Measurements from ENCODE around the gene NCAM2.
"Not testable (repeated sequence)": the region's sequence is repeated elsewhere in the genome, so short reads cannot be mapped to it uniquely, and the experiment has no call there.

Gene NCAM2

DNA sequence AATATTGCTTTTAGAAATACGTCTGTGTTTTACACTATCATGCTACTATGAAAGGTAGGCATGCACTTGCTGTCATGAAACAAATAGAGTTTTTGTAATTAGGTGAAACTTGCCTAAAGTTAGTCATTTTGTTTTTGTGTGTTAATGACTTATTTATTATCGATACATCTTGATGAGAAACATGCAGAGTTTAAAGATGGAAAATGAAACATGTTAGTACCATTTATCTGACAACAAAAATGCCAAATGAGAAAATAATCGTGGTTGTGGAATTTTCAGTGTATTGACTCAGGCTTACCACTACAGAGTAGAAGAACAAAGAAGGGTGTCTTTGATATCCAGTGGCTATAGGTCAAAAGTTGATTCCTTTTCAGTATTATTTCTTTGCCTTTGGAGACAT is 105.5 kb downstream of the NCAM2 start:
- DNase-seq (ENCODE audit: low read depth) = no peak

DNA sequence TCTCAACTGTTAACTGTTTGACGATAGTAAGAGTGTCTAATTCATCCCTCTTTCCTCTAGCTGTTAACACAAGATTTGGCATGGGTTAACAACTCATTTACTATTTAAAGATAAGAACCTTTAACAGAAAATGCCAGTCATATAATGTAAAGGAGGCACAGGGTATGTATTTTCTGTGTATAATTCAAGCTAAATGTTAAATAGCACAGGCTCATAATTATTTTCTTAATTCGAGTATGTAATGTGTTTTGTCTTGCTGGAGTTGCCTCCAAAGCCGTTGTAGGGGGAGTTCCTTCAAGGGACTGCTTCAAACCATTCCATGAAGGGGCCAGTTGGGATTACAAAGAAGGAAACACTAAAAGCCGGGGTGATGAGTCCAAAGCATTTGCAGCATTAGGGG is 111.5 kb downstream of the NCAM2 start:
- no peak for DNase-seq (ENCODE audit: low read depth)

DNA sequence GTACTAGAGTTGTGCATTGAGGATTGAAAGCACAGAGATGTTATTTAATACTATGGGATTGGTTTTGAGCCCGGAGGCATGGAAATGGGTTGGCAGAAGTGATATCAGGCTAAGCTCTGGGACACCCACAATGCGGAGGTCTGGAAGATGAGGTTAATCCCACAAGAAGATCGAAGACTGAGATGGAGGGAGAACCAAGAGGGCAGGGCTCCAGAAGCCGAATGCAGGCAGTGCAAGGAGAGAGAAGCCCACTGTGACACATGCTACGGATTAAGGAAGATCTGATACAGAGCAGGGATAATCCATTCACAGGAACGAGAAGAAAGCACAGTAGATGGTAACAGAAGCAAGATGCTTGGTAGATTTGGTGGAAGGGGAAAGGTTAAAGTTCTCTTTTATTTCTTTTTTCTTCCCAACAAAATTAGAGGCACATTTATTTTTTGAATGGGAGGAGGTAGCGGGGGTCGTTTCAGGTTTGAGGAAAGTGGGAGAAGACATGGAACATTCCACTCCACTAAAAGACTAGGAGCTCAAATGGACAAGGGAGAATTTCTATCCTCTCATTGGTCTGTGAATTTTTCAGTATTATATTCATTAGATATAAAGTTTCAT is 113.2 kb downstream of the NCAM2 start:
- no peak for DNase-seq (ENCODE audit: low read depth)

DNA sequence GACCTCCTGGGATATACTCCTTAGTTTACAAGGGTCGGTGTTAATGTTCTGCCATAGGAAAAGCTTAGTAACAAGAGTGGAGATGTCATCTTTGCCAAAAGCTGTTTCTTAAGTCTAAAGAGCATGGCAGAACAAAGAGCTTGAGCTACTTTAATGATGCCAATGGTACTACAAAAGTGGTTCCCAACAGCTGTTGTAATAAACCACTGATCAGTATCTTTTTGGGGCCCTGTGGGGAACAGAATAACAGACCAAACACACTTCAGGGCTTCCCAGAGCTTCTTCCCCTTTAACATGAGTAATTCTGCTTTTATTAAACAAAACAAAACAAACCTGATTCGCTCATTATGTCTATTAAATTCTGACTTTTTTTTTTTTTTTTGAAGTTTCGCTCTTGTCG is 116.3 kb downstream of the NCAM2 start:
- no peak for DNase-seq (ENCODE audit: low read depth)

DNA sequence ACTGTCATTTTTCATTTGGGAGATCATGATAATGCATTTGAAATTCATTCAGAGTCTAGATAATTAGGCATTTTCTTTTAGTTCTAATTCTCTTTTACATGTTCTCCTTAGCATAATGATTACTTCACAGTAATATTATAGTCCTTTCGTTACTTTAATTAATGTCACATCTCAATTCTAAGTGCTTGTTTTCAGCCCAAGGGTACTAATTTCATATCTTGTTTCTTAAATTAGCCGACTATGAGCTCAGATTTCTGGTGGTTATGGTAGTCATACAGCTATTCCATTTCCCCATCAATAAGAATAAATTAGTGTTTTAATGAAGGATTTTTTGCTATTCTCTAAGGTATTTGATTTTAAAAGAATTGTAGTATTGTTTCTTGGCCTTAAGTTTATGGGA is 120.9 kb downstream of the NCAM2 start:
- no peak for DNase-seq (ENCODE audit: low read depth)

DNA sequence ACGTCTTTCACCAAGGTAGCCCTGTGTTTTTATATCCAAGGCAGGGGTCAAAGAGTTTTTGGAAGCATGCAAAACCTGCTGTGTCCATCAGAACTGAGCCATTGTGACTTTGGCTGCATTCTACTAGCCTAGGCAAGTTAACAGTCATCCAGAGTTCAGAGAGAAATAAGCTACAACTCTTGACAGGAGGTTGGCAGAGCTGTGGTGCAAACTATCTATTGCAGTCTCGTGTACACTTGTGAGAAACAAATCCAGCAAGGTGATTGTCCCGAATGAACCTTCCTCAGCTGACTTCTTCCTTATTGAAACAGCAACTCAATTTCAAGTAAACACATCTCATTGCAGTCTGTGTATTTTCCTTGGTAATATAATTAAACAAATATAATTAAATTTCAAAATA is 124.5 kb downstream of the NCAM2 start:
- no peak for DNase-seq (ENCODE audit: low read depth)

DNA sequence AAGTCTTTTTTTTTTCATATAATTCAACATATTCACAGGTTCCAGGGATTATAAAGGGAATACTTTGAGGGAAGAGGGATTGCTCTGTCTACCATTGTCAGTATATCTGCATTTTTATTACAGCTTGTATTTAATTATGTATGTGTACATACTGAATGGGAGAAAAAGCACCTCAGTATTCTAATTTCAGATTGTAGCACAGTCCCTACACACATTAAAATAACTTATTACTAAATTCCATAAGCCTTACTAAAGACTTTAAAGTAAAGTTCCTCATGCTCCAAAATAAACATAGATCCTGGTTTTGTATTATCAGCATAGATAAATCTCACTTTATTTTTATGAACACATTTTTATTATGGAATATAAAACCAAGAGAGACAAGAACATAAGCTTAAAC is 134.2 kb downstream of the NCAM2 start:
- no peak for DNase-seq (ENCODE audit: low read depth)

DNA sequence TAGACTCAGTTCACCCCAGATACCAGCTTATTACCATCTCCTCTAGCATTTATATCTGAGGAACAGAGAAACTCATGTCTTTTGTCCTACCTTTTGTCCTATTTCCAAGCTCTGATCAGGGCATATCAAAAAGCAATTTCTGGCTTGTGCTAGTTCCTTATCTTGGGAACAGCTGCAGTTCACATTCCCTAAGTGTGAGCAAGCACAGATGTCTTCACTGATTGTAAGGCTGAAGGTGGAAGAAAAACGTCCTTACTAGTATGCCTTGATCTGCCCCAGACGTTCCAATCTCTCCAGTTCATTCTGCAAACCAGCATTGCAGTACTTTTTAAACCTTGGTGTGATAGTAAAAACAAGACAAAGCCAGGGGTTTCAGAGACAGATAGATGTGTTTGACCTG is 139.8 kb downstream of the NCAM2 start:
- no peak for DNase-seq (ENCODE audit: low read depth)

DNA sequence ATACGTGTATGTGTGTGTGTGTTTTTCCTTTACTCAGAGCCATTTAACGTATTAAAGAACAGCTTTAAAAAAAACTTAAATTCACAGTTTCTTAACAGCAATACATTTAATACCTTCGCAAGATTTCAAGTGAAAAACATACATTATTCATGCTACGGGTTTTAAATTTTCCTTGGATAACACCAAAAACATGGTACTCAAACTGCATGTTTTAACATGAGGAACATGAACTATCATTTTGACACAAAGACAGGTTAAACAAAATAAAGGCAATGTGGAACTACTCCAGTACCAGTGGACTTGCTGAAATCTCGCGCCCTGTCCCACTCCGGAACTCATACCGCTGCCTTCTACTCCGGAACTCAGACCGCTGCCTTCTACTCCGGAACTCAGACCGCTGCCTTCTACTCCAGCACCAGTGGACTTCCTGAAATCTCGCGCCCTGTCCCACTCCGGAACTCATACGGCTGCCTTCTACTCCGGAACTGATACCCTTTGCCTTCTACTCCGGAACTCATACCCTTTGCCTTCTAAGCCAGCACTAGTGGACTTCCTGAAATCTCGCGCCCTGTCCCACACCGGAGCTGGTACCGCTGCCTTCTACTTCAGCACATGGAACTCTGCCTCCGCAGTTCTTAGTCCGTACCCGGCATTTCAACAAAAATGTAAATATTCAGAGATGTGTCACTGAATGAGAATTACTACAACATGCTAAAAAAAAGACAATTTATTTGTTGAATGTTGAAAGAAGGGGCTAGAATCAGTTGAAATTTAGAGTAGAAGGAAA is 148.6 kb downstream of the NCAM2 start:
- no peak for DNase-seq (ENCODE audit: low read depth)

DNA sequence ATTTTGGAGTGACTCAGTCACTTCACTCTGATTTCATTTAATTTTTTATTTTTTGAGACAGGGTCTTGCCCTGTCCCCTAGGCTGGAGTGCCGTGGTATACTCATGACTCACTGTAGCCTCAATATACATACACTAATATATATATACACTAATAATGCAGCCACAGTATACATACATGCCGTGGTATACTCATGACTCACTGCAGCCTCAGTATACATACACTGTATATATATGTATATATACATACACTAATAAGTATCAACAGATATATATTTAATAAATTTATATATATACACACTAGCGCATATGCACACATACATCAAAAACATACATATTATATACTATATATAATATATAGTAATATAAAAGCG is 149.2 kb downstream of the NCAM2 start:
- no peak for DNase-seq (ENCODE audit: low read depth)

DNA sequence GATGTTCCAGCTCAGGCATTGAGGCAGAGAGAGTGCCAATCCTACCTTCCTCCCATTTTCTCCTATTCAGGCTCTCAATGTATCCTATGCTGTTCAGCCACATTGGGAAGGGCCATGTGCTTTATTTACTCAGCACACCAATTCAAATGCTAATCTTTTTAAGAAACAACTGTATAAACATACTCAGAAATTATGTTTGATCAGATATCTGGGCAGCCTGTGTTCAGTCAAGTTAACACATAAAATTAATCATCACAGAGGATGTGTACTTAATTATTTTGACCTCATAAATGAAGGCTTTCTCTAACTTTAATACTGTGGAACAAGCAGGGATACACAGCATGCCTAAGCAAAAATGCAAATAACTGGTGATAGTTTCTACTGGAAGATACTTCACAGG is 149.8 kb downstream of the NCAM2 start:
- no peak for DNase-seq (ENCODE audit: low read depth)

DNA sequence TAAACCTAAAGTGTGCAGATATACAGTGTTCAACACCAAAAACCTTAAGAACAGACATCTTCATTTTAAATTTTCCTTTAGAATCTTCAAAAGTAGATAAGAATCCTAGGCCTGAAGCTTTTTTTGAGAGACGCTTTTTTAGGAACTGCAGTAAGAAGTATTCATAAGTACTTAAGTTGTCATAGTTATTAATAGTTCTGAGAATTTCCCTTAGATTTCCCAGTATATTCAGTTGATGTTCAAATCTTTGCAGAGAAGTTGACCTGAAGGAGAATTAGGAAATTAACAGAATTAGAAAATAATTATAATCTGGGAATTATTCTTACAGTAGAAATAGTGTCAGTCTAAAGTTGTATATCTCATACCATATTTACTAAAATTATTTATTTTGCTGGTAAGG is 150.3 kb downstream of the NCAM2 start:
- no peak for DNase-seq (ENCODE audit: low read depth)

DNA sequence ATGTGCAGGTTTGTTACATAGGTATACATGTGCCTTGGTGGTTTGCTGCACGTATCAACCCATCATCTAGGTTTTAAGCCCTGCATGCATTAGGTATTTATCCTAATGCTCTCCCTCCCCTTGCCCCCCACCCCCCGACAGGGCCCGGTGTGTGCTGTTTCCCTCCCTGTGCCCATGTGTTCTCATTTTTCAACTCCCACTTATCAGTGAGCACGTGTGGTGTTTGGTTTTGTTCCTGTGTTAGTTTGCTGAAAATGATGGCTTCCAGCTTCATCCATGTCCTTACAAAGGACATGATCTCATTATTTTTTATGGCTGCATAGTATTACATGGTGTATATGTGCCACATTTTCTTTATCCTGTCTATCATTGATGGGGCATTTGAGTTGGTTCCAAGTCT is 151.2 kb downstream of the NCAM2 start:
- DNase-seq (ENCODE audit: low read depth) = not testable (repeated sequence)

DNA sequence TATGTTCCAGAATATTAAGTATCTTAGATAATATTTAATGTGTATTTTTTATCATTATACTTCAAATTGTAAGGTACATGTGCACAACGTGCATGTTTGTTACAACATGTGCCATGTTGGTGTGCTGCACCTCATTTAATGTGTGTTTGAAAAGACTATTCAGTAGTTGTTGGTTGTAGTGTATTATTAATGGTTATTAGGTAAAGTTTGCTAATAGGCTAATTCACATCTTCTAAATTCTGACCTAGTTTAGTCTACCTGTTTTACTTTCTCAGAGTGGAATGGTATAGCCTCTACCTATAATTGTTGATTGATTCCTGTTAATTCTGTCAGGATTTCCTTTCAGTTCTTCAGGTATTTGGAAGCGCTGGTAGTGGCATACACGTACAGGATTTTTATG is 153.0 kb downstream of the NCAM2 start:
- no peak for DNase-seq (ENCODE audit: low read depth)

DNA sequence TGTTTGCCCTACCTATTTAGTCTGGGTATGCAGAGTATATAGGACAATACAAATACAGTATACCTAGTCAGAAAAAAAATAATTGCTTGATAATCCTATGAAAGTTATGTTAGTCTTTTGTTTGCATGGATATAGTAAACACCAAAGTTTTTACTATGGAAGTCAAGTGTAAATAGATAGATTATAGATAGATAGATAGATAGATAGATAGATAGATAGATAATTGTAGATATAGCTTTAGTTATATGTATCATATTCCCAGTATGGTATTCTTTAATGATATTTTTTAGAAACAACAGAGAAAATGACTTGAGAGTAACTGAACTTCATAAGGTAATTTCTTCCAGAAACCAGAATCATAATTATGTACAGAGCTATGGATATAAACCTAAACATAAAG is 158.2 kb downstream of the NCAM2 start:
- DNase-seq (ENCODE audit: low read depth) = no peak

DNA sequence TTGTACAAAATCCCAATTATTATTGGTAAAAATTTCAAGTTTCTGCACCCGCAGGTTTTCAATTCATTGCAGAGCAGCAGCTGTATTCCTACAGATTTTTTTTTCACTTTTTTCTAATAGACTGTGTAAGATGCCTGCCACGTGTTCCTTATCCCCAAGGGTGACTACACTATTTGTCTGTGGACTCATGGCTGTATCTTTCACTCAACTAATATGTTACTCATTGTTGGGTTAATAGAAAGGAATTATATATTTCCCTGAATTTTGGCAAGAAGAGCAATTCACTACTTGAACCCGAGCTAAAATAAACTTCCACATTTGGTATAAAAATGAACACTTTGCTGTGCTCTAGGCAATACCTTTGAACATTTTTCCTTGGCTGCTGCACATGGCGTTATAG is 158.7 kb downstream of the NCAM2 start:
- no peak for DNase-seq (ENCODE audit: low read depth)

DNA sequence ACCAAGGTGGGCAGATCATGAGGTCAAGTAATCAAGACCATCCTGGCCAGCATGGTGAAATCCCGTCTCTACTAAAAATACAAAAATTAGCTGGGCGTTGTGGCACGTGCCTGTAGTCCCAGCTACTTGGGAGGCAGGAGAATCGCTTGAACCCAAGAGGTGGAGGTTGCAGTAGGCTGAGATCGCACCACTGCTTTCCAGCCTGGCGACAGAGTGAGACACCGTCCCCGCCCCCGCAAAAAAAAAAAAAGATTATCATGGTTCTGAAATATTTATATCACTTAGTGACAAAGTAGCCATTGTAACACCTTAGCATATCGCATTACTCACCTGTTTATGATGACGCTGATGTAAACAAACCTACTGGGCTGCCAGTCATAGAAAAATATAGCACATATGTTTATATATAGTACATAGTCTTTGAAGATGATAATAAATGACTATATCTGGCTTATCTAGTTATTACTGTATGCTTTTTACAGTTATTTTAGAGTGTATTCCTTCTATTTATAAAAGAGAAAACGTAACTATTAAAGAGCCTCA is 160.2 kb downstream of the NCAM2 start:
- DNase-seq (ENCODE audit: low read depth) = no peak

DNA sequence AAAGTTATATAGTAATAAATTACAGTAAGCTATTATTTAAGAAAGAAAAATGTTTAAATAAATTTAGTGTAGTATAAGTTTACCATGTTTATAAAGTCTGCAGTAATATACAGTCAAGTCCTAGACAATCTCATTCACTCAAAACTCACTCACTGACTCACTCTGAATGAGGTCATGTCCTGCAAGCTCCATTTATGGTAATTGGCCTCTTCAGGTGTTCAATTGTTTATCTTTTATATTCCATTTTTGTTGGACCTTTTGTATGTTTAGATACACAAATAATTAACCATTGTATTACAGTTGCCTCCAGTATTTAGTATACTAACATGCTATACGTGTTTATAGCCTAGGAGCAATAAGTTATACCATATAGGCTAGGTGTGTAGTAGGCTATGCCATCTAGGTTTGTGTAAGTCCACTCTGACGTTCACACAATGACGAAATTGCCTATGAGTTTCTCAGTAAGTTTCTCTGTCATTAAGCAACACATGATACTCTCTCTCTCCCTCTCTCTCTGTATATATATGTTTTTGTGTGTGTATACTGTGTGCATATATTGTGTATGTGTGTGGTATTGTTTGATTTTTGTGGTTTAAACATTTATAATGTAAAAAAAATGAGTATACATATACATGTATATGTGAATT is 161.2 kb downstream of the NCAM2 start:
- no peak for DNase-seq (ENCODE audit: low read depth)

DNA sequence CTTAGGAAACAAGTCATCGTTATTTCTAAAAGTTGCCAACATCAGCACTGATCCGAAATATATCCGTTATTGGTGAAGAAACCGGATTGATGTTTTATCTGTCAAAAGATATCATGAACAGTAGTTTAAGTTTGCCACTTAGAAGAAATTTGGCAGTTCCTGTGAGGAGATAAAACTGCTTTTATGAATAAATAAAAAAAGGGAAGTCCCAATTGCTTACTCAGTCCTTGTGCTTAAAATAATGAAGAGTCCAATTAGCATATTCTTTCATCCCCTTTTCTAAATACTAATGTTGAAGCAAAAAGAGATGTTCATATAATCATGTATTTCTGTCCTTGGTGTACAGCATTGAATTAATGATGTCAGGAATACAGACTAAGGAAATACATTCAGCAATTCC is 164.6 kb downstream of the NCAM2 start:
- DNase-seq (ENCODE audit: low read depth) = no peak

DNA sequence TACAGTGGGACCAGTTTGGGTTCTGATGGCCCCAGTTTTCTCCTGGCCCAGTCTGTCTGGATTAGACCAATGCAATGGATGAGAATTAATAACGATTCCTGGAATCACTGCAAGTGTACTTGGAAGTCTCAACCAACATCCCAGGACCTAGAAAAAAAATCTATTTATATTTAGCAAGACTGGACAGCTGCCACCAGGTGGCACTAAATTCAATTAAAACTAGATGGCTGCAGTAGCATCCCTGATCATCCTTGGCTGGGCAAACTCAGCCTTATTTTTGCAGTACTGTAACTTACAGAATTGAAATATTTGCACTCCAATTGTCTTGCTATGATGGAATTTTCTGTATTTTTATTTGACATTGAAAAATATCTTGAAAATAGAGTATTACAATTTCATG is 165.7 kb downstream of the NCAM2 start:
- DNase-seq (ENCODE audit: low read depth) = no peak

DNA sequence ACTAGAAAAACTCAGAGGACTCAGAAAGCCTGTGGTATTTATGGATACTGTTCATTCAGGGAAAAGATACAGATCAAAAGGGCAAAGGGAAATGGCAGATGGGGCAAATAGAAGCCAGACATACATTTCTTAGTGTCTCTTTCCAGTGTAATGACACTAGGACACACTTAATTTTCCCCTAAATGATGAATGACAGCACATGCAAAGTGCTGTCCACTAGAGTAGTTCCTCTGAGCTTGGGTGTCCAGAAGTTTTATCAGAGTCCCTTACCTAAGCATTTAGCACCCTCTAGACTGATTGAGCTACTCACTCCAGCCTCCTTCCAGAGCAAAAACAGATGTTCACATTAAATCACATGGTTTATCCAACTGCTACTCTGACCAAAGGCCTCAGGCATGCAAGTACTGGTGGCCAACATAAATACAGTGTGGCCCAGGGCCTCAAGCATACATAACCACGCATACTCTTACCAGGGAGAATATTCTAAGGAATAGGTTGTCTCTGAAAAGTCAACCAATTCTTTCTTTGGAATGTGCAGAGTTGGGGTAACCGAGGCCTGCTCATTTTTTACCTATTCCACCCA is 166.9 kb downstream of the NCAM2 start:
- no peak for DNase-seq (ENCODE audit: low read depth)

DNA sequence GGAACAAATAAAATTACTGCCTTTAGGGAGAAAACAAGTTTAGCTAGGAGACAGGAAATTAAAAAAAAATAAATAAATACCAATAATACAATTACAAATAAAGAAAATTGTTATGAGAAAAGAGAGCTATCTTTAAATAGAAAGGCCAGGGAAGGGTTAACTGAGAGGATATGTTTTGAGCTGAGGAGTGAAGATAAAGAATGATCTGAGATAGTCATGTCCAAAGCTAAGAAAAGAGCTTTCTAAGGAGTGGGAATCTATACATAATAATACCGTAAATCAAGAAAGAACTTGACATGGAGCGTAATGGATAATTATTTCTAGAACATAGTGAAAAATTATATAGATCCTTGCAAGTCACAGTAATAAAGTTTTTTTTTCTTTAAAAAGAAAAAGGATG is 176.5 kb downstream of the NCAM2 start:
- DNase-seq (ENCODE audit: low read depth) = no peak

DNA sequence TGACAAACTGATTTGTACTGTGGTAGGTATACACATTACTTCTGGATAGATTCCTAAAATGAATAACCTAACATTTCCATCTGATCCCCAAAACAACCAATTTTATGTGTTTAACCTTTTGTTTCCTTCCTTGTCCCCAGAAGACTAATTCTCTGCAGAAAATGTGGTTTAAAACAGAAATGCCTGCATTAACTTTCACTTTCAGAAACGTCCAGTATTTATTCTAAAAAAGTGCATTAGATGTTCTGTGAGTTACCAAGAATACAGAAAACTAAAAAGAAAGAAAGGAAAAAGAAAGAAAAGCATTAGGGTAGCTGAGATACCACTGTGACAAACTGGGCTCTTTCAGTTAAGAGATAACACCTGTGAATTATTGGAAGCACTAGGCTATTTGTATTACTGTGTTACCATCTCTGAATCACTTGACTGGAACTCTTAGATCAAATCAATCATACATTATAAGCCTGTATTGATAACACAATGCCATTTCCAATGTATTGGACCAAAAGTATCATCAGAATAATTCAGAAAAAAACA is 177.7 kb downstream of the NCAM2 start:
- DNase-seq (ENCODE audit: low read depth) = no peak
